Retinal pigment epithelial cell (primary cell): ENCODE data around the gene MACROD1.

ENCODE experiments used
- DNase-seq: peaks from one replicate; pipeline ENCODE4 v3.0.0-alpha.2; 2010; ENCODE audit warnings: low read depth
- H3K4me3 ChIP-seq: 2 replicates; pipeline ENCODE4 v1.5.1; 2011; ENCODE audit warnings: mild to moderate bottlenecking, low read length, control low read depth, moderate library complexity
- TF ChIP-seq, protein P1 (sequence below): conservative IDR thresholded peaks from 2 replicates; pipeline ENCODE4 v1.5.1; 2011; ENCODE audit warnings: low read depth, low read length, control low read depth, inconsistent platforms

The MACROD1 gene, protein sequence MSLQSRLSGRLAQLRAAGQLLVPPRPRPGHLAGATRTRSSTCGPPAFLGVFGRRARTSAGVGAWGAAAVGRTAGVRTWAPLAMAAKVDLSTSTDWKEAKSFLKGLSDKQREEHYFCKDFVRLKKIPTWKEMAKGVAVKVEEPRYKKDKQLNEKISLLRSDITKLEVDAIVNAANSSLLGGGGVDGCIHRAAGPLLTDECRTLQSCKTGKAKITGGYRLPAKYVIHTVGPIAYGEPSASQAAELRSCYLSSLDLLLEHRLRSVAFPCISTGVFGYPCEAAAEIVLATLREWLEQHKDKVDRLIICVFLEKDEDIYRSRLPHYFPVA

GRCh38 chr11:64165842-64166635, at the start of gene MACROD1:
Gene MACROD1, minus strand, starts transcription at chr11:64166113. Its CDS starts 119 bp downstream, at chr11:64165994.
- DNase-seq: peak; percentile 22
- H3K4me3 ChIP-seq: peak within 1 kb of the TSS; percentile 59
- TF ChIP-seq, protein P1, sequence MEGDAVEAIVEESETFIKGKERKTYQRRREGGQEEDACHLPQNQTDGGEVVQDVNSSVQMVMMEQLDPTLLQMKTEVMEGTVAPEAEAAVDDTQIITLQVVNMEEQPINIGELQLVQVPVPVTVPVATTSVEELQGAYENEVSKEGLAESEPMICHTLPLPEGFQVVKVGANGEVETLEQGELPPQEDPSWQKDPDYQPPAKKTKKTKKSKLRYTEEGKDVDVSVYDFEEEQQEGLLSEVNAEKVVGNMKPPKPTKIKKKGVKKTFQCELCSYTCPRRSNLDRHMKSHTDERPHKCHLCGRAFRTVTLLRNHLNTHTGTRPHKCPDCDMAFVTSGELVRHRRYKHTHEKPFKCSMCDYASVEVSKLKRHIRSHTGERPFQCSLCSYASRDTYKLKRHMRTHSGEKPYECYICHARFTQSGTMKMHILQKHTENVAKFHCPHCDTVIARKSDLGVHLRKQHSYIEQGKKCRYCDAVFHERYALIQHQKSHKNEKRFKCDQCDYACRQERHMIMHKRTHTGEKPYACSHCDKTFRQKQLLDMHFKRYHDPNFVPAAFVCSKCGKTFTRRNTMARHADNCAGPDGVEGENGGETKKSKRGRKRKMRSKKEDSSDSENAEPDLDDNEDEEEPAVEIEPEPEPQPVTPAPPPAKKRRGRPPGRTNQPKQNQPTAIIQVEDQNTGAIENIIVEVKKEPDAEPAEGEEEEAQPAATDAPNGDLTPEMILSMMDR: no peak

DNA sequence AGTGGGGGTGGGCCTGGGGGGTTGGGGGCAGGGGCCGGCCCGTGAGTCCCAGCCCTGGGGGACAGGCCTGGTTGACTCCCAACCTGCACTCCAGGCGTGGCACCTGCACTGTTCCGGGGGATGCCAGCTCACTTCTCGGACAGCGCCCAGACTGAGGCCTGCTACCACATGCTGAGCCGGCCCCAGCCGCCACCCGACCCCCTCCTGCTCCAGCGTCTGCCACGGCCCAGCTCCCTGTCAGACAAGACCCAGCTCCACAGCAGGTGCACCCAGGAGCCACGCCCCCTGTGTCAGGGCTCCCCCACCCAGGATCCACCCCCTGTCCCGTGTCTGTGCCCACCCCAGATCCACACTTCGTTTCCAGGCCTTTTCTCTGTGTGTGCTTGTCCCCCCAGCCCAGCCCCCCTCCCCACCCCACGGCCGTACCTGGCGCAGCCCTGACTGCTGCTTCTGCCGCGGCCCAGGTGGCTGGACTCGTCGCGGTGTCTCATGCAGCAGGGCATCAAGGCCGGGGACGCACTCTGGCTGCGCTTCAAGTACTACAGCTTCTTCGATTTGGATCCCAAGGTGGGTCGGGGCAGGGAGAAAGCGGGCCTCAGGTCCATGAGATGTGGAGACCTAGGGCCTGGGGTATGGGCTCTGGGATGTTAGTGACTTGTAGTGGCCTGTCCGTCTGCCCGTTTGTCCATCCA, 45.4 kb upstream of the MACROD1 start:
- DNase-seq: no peak
- H3K4me3 ChIP-seq: no peak overlapping the region
- TF ChIP-seq, protein P1: no peak

DNA sequence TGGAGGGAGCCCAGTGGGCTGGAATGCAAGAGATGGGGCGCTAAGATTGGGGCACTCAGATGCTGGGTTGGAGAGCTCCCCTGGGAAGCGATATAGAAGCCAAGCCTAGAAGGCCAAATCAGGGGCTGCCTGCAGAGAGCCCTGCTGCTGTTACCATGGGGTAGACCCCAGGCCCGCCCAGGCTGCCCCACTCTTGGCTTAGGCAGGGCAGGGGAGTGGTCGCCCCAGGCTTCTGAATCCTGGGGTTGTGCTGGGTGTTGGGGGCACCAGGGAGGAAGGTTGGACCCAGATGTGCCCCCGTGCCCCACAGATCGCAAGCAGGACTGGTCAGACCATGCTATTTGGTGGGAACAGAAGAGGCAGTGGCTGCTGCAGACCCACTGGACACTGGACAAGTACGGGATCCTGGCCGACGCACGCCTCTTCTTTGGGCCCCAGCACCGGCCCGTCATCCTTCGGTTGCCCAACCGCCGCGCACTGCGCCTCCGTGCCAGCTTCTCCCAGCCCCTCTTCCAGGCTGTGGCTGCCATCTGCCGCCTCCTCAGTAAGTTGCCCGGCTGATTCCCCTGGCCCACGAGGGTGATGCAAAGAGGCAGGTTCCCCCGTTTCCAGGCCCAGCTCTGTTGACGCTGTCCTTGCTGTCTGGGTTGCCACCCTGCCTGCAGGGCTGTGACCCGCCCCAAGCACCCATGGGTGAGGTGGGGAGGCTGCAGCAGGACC, 44.5 kb upstream of the MACROD1 start:
- DNase-seq: no peak
- no peak overlapping the region for H3K4me3 ChIP-seq
- TF ChIP-seq, protein P1: no peak

DNA sequence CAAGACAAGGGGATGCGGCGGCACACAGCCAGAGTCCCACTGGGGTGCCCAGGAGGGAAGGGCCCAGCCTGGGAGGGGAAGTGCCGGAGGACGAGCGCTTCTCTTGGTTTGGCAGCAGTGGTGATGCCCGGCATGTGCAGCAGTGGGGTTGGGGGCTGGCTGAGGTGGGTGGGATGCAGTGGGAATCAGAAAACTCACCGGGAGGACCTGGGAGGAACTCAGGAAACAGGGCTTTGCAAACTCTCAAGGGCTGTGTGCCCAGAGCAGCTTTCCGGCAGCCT, 43.6 kb upstream of the MACROD1 start:
- H3K4me3 ChIP-seq: no peak overlapping the region
- DNase-seq: no peak
- TF ChIP-seq, protein P1: no peak

- DNase-seq: no peak
- no peak overlapping the region for H3K4me3 ChIP-seq
Observed at GRCh38 chr11:64208796-64209562, 43.1 kb upstream of the MACROD1 start.

More at GRCh38 chr11:64208796-64209562, 43.1 kb upstream of the MACROD1 start:
- TF ChIP-seq, protein P1: no peak
